GM19023 (cell line): ENCODE measurements around the gene CGN.

ENCODE experiments used
- ATAC-seq: cut with Tn5 transposase; IDR thresholded peaks from one replicate; pipeline ENCODE4 v1.9.1; 2021; ENCODE audit warnings: mild to moderate bottlenecking, moderate library complexity; ENCODE audit not compliant: unreplicated experiment

Gene CGN

GRCh38 chr1:151501474-151501873, 9.7 kb upstream of the CGN start:
- no peak for ATAC-seq

GRCh38 chr1:151502035-151502700, 9.0 kb upstream of the CGN start:
- ATAC-seq = no peak

DNA sequence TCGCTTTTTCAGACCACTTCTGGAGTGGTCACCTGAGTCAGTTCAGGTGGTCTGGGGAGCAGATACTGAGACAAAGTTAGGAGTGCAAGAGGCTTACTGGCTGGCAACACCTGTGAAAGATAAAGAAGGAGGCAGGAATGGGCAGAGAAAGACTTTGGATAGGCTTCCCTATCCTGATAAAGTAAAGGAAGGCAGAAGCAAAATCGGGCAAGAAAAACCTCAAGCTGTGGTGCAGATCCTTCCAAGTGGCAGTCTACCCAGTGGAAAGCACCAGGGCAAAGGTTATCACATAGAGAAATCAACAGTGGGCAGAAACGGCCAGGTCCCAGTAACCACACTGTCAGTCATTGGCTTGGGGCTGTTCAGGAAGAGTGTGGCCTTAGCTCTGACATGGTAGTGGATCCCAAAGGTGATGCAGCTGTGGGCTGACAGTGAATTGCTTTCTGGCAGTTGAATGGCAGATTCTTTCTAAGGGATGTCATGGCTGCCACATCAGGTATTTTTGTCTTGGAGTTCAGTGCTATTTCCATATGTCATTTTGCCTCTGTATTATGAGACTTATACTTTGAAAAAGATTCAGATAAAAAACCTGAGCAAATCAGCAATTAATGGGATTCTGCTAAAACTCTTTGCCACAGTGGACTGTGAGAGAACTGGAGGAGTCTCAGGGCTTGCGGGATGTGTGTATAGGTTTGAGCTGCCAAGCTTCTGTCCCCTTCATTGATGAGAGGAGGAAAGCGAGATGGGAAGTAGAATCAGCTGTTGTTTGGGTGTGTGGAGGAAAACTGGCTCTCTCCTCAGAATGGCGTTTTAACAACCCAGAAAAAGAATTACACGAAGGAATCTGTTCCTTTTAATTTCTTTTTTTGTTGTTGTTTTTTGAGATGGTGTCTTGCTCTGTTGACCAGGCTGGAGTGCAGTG, 8.1 kb upstream of the CGN start:
- no peak for ATAC-seq

DNA sequence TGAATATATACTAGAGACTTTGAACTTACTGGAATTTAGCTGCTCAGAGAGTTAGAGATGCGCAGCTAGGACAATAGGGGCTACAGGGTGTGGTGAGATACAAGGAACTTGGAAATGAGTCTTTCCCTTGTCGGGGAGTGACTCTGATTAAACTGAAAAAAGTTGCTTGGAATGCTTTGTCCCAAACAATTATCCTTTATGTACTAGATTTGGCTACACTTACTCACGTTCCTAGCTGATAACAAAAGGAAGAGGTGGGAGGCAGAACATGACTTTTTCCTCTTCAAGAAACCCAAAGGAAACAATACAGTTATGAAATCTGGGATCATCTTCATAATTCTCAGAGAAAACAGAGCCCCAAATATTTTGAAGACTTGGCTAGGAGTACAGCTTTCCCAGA, 6.9 kb upstream of the CGN start:
- ATAC-seq = no peak

- no peak for ATAC-seq
These were observed 6.4 kb upstream of the CGN start for GRCh38 chr1:151504759-151505158.

GRCh38 chr1:151508833-151509232, 2.4 kb upstream of the CGN start:
- no peak for ATAC-seq

DNA sequence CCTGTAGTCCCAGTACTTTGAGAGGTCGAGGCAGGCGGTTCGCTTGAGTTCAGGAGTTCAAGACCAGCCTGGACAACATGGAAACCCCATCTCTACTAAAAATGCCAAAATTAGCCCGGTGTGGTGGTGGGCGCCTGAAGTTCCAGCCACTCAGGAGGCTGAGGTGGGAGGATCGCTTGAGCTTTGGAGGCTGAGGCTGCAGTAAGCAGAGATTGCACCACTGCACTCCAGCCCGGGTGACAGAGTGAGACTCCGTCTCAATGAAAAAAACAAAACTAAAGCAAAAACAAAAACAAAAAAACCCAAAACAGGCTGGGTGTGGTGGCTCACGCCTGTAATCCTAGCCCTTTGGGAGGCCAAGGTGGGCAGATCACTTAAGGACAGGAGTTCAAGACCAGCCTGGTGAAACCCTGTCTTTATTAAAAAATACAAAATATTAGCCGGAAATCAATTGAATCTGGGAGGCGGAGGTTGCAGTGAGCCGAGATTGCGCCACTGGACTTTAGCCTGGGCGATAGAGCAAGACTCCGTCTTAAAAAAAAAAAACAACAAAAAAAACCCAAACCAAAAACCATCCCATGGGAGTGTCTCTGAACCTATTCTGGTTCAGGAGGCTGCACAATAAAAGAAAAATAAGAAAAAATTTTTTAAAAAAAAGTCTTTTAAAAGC, 1.7 kb upstream of the CGN start:
- no peak for ATAC-seq

GRCh38 chr1:151510020-151510405, 1.2 kb upstream of the CGN start:
- ATAC-seq = no peak

GRCh38 chr1:151510614-151510956, 602 bp upstream of the CGN start:
- ATAC-seq = no peak

DNA sequence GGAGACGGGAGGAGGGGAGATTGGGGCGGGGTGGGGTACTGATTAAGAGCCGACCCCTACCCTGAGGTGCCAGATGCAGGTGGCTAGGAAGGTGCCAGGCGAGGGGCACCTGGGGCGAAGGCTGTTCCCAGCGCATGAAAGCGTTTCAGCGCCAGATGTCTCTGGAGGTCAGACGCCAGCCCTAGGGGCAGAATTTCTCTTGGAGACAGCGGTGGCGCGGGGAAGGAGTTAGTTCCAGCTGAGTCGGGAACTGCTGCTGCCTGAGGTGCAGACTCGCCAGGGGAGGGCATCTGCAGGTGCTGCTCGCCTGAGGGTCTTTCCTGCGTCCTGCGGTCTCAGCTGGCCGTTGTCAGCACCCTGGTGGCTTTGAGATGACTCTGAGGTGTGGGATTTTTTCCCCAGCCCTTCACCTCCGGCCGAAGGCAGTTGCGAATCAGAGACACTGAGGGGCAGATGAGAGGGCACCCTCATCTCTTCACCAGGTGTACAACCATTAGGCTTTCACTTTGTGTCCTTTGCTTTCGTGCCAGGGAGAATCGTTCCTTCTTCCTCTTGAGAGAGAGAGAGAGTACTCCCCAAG, 539 bp downstream of the CGN start:
- peak; percentile 16 for ATAC-seq

GRCh38 chr1:151512326-151512725, 1.1 kb downstream of the CGN start:
- no peak for ATAC-seq

DNA sequence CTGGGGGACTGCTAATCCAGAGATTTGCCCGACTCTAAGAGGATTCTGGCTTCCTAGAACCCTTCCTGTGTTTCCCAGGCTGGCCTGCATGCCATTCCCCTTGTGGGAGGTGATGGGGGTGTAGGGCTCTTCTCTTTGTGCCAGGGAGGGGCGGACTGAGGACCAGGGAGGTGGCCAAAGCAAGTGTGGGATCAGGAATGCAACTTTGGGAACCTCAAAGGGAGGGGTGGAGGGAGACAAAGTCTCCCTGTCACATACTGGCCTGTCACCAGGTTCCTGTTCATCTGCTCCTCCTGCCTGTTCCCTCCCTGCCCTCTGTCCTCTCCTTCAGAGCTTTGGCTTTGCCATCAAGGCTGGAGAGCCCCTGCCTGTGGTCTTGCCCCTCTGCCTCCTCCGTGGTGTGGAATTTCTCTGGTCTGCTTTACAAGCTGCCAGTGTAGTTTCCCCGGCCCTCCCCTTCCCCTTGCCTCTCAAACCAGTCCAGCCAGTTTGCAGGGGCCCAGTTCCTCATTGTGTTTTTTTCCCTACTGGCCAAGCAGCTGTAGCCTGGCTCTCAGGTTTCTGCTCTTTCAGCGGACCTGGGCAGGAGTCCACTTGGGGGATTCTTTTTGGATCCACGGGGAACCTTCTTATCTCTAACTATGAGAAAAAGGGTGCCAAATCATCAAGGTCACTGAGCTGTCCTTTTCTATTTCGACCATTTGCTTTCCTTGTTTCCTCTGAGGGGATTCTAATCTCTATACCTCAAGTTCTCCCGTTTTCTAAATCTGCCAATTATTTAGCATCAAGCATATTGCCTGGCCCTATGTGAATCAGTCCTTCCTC, 1.8 kb downstream of the CGN start:
- ATAC-seq = no peak

GRCh38 chr1:151513626-151514121, 2.5 kb downstream of the CGN start:
- no peak for ATAC-seq

- ATAC-seq = no peak
These were observed 3.2 kb downstream of the CGN start for GRCh38 chr1:151514366-151514765.

- ATAC-seq = no peak
These were observed 4.1 kb downstream of the CGN start for GRCh38 chr1:151515265-151515664.

DNA sequence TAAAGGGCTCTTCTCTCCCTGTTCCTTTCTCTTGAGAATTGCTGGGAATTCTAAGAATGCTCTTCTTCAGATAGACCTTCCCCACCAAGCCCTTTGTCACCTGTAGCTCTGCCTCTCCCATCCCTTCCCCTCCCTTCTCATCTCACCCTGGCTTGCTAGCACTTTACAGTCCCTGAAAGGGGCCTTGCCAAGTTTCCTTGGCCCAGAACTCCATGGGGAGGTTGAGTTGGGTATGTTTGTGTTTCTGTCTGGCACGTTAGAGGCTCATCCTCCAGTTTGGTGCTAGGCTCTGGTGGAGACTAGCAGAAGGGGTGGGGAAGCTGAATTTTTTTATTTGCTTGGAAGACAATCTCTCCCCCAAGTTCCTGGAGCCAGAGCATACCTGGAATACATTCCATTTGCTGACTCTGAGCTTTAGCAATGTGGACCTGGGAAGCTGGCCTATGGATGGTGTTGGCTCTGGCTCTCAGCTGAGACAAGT, 4.9 kb downstream of the CGN start:
- ATAC-seq = no peak

GRCh38 chr1:151518431-151518830, 7.2 kb downstream of the CGN start:
- no peak for ATAC-seq

DNA sequence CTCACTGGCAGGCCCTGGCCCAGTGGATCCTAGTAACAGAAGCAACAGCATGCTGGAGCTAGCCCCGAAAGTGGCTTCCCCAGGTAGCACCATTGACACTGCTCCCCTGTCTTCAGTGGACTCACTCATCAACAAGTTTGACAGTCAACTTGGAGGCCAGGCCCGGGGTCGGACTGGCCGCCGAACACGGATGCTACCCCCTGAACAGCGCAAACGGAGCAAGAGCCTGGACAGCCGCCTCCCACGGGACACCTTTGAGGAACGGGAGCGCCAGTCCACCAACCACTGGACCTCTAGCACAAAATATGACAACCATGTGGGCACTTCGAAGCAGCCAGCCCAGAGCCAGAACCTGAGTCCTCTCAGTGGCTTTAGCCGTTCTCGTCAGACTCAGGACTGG, 7.7 kb downstream of the CGN start:
- ATAC-seq = no peak

DNA sequence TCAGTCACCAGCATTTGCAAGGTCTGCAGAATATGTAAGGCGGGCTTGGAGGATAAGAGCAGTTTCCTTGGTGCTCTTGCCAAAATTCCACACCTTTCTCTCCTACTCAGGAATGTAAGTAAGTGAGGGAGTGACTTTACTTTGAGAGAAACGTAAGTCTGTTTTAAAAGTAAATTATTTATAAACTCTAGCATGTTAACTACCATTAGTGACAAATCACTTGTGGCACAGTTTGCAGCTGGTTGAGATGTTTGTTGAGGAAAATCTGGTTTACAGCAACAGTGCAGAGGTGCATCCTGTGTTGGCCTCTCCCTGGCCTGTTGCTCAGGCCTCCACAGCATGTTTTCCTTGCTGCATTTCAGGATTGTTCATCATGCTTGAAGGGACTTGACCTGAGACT, 8.5 kb downstream of the CGN start:
- no peak for ATAC-seq

DNA sequence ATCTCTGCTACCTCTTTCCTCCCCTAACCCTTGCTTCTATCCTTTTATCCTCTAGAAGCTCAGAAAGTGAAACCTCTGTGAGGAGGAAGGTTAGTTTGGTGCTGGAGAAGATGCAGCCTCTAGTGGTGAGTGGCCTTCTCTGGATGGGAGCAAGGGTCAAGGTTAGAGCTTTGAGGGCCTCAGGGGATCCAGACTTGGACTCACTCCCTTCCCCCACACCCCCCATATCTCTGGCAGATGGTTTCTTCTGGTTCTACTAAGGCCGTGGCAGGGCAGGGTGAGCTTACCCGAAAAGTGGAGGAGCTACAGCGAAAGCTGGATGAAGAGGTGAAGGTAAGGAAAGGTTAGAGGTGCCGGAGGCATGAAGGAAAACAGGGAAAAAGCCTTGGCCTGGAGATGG, 9.2 kb downstream of the CGN start:
- ATAC-seq = no peak
